CD4-positive, alpha-beta T cell treated with Interleukin-17A for 1 hour (primary cell): Measurements from ENCODE around the gene MTHFD1L.
"Not testable (repeated sequence)": the region's sequence is repeated elsewhere in the genome, so short reads cannot be mapped to it uniquely, and the experiment has no call there.

Experiments
- DNase-seq: peaks from one replicate; pipeline ENCODE4 v3.0.0-alpha.2; 2020

MTHFD1L gene

DNA sequence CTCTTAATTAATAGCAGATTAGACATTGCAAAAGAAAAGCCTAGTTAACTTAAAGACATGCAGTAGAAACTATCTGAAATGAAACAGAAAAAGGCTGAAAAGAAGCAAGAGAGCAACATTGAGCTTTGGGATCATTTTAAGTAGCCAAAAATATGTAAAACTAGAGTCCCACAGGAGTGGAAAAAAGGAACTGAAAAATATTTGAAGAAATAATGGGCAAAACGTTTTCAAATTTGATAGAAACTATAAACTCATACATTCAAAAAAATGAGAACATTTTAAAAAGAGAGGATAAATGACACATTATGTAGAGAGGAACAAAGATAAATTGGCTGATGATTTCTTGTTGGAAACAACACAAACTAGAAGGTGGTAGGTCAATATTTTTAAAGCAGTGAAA is 208.2 kb downstream of the MTHFD1L start:
- no peak for DNase-seq

DNA sequence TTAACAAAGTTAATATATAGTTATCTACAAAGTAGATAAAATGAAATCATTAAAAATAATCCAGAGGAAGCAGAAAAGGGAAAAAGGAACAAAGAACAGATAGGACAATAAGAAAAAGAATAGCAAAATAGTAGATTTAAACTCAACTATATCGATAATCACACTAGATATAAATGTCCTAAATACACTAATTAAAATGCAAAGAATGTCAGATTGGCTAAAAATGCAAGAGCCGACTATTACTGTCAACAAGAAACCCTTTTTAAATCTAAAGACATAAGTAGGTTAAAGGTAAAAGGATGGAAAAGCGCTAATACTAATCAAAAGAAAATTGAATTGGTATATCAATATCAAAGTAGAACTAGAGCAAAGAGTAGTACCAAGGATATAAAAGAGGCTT is 209.5 kb downstream of the MTHFD1L start:
- no peak for DNase-seq

DNA sequence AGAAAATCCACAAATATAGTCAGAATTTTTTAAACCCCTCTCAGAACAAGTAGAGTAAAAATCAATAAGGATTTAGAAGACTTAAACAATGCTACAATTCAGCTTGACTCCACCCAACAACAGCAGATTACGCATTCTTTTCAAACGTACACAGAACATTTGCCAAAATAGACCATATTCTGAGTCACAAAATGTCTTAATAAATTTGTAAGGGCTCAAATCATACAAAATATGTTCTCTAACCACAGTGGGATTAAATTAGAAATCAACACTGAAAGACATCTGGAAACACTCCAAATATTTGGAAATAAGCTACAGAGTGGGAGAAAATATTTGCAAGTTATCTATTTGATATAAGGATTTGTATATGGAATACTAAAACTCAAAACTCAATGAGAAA is 210.0 kb downstream of the MTHFD1L start:
- DNase-seq, result no peak

DNA sequence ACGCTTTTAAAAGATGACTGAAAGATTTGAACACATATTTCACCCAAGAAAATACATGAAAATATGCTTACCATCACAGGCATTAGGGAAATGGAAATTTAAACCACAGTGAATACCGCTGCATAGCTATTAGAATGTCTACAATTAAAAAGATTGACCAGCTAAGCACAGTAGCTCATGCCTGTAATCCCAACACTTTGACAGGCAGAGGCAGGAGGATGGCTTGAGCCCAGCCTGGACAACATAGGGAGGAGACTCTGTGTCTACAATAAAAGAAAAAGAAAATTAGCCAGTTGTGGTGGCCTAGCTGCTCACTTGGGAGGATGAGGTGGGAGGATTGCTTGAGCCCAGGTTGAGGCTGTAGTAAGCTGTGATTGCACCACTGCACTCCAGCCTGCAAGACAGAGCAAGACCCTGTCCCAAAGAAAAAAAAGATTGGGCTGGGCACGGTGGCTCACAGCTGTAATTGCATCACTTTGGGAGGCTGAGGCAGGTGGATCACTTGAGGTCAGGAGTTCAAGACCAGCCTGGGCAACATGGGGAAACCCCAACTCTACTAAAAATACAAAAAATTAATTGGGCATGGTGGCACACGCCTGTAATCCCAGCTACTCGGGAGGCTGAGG is 210.5 kb downstream of the MTHFD1L start:
- DNase-seq, result no peak

DNA sequence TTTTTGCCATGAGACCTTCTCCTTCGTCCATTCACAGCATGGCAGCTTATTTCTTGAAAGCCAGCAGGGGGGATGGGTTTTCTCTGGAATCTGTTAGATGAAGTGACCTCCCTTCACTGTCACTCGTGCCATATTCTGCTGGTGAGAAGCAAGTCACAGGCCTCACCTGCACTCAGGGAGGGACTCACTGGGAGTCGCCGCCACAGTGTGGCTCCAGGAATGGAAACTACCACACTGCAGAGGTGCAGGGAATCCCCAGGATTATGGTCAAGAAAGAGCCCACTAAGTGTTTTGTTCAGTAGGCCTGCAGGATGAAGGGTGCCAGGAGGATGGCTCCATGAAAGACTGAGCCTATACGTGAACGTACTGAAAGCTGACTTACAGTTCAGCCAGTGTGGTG is 213.2 kb downstream of the MTHFD1L start:
- DNase-seq, result no peak

DNA sequence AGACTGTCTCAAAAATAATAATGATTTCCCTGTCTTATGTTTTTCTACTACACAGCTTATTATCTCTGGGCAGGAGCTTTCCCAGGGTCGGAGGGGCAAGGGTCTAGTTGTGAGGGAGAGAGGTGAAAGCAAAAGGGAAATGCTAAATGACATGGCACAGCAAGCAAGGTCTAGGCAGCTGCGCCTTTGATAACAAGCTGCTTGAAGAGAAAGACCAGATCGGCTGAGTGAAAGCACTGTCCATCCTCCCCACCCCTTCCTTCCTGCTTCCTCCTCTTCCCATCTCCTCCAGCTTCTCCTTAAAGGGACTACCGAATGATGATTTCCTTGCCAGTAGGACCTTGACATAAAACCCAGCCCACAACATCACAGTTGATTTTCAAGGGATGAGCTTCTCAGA is 216.2 kb downstream of the MTHFD1L start:
- DNase-seq, result no peak

DNA sequence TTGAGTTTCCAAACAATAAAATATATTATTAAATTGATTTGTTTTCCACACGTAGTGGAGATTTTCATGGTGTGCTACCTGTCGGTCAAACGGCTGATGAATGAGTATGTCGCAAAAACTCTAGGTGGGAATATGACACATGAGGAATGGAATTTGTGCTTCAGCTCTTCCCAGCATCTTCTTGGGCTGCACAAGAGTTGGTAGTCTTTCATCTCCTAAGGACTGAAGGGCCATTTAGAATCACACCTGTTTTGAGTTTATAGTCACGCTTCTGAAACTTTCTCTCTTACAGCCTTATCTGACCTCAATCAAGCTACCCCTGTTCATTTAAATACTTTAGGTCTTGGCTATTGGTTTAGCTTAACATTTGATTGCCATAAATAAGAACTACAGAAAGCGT is 216.6 kb downstream of the MTHFD1L start:
- DNase-seq, result no peak

DNA sequence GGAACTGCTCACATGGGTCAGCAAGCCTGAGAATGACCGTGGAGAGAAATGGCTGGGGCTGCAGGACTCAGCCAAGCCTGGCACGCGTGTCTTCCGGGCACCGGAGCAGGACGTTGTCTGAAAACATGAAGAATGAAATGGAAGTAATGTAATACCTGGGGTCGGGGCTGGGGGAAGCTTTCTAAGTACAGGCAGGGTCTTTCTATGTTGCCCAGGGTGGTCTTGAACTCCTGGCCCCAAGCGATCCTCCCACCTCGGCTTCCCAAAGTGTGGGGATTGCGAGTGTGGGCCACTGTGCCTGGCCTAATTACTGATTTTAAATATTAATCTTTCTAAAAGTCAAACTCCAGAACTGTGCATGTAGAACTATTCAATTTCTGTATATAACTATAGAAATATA is 218.8 kb downstream of the MTHFD1L start:
- DNase-seq, result no peak

DNA sequence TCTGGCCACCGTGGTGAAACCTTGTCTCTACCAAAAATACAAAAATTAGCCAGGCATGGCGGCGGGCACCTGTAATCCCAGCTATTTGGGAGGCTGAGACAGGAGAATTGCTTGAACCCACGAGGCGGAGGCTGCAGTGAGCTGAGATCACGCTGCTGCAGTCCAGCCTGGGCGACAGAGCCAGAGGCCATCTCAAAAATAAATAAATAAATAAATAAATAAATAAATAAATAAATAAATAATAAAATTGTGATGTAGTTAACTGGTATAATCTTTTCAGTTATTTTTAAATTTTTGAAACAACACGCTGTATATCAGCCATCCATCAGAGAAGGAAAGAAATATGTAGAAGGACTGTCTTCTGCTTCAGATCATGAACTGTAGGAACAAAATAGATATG is 221.6 kb downstream of the MTHFD1L start:
- not testable (repeated sequence) for DNase-seq

DNA sequence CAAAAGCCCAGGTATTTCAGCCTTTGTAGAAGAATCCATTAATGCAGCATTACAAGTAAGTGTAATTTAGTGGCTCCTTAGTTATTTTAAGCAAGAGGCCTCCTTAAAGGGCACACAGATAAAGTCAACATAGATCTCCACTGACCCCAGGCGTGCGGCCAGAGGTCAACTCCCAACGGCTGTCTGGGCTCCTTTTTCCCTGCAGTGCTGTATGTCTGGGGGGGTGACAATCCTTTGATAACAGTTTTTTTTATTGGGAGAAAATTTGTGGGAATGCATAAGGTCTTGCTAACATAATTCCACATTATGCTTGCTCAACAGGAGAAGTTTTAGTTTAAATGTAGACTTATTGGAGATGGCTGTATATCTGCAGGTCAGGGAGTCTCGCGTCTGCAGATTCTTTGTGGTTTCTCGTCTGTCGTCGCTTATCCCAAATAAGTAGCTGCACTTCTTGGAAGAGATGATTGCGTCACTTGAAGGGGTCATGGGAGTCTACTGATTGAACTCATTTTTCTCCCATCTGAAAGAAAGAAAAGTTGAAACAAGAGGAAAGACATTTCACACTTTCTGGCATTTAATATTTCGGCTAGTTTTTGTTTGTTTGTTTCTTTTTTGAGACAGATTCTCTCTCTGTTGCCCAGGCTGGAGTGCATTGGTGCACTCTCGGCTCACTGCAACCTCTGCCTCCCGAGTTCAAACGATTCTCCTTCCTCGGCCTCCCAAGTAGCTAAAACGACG is 222.5 kb downstream of the MTHFD1L start:
- DNase-seq, result no peak

DNA sequence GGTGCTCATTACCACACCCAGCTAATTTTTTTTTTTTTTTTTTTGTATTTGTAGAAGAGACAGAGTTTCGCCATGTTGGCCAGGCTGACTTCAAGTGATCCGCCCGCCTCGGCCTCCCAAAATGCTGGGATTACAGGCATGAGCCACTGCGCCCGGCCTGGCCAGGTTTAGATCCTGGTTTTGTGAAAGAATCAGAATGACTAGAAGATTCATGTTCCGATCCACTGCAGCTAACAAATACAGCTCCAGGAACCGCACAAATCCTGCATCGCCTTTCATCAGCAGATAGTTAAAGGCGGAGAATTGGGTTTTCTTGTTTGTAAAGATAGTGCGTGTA is 223.1 kb downstream of the MTHFD1L start:
- DNase-seq, result no peak

DNA sequence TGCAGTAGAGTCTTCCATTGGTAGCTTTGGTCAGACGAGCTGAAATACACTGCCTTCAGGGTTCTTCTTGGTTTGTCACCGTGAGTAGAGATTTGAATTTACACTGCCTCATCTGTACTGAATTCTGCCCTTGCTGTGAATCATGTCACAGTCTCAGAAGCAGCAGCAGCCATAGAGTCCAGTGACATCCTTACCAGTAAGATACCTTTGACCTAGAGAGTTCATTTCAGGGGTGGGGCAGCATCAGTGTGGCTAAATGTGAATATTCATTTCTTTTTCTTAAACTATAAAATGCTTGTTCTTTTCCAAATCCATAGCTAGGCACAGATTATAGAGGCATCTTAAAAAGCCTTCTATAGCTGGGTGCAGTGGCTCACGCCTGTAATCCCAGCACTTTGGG is 223.5 kb downstream of the MTHFD1L start:
- no peak for DNase-seq

DNA sequence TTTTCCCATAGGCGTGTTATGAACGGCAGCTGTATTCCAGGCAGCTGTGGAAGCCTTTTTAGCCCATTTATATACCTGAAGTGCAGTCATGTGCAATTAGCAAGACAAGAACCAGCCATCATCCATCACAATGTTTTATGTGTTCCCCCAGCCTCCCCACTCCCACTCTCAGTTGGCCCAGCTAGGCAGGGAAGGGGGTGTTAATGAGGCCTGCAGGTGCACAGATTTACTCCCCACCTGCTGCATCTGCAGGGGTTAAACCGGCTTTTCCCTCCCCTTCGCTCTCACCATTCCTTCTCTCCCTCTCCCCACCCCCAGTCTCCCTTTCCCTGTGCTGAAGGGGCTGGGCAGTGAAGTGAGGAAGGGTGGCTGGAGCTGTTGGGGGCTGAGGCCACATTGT is 224.5 kb downstream of the MTHFD1L start:
- DNase-seq, result no peak

DNA sequence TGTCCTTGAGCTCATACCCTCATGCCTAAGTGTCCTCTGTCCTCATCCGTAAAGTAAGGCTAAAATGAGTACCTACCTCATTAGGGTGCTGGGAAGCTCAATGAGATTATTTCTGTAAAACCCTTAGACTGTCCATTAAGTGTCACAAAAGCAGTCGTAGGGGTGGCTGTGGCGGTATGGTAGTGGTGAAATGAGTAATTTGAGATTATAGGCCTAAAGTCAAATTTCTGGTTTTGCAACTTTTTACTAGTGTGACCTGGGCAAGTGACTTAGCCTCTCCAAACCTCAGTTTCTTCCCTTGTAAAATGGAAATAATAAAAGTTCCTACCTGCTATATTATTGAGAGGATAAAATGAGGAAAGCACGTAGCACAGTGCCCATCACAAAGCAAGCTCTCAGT is 226.1 kb downstream of the MTHFD1L start:
- DNase-seq, result no peak

DNA sequence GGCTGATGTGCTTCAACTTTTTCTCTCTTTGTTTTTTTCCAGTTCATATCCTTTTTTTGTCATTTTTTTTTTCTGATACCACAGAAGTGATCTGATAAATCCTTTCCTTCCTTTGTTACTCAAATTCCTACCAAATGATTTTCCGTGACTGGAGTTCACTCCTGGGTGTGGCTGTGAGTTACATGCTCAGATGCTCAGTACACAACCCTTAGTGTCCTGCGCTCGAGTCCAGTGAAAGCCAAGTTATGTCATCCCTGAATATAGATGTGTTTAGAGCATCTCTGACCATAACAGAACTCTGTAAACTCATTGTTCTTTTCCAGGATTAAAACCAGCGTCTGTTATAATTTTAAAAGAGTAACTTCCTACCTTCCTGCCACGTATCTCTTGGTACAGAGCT is 227.1 kb downstream of the MTHFD1L start:
- no peak for DNase-seq

DNA sequence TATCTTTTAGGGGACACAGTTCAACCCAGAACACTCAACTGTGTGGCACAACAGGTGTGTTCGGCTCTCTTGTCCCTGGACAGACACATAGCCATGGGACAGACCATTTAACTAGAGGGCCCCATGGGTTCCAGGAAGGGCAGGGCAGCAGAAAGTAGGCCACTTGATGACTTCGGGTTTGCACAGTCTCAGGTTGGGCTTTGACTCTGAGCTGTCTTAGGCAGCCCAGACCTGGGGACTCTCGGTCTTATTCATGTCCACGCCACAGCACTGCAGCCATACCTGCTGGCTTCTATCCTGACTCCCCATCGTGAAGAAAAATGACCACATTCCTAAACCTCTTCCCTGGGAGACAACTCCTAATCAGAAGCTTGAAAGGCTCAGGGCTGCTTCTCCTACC is 228.2 kb downstream of the MTHFD1L start:
- no peak for DNase-seq

DNA sequence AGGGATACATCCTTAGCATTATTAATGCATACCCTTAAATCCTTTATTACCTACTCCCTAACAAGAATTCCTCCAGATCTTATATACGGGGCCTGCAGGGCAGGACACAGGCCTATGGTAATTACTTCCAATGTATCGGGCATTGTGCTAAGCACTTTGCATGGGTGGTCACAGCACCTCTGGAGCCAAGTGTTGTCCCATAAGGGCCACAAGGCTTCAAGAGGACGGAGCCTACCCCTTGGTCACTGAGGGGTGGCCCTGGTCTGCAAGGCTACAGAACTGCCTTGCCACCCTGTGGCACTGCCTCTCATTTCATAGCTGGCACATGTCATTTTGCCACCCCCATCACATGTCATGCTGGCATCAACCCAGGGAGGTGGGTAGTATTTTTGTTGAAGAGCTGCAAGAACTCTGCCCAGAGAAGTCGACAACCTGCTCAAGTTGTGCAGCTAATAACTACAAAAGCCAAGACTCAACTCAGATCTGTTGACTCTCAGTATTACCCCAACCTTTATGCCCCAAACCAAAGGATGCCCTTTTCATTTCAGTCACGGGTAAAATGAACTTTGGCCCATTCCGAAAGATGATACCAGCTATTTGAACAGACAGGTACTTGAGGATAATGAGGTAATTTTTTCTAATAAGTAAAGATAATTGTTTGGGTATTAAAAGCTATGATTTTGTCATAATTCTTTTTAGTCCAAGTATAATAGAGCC is 230.2 kb downstream of the MTHFD1L start:
- no peak for DNase-seq

DNA sequence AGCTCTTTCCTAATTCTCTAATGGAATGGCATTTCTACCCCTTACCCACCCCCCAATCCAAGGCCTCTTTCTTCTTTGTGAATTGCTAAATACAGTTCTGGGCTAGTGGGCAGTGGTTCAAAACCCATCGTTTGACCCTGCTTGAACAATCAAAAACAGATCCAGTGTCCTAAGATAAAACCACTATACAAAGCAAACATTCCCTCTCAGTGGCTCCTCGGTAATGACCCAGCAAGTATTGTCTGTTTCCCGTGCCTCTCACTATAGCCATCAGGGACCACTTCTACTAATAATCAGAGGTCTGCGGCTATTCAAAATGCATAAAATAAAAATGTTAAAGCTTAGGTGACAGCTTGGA is 230.7 kb downstream of the MTHFD1L start:
- DNase-seq, result no peak

DNA sequence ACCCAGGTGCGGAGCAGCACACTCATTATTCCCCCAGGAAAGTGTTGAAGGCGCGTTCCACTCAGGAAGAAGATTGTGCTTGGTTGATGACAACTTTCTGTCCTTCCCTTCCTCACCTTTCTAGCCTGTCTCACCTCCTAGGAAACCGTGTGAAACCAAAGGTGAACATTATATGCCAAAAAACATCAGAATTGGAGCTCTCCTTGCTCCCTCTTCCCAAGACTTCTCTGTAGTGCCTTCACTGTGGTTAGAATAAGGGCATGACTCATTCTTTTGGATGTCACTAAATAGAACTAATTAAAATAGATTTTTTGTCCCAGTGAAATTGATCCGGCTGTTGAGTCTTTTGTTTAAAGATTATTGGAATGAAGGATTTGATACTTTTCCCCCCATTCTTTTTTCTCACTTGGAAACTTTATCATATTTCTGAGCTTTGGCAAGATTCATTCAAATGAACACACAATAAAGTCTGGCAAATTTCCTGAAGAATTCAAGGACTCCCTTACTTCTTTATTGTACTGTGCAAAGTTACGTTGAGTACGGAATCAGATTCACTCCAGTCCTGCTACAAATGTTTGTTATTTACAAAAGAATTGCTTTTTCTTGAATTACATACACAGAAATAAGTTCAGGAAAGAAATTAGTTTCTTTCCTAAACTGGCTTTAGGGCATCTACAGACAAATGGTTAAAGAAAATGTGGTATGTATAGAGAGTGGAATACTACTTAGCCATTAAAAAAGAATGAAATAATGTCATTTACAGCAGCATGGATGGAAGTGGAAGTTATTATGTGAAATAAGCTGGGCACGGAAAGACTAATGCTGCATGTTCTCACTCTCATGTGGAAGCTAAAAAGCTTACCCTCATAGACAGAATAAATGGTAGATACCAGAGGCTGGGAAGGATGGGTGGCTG is 231.4 kb downstream of the MTHFD1L start:
- no peak for DNase-seq

DNA sequence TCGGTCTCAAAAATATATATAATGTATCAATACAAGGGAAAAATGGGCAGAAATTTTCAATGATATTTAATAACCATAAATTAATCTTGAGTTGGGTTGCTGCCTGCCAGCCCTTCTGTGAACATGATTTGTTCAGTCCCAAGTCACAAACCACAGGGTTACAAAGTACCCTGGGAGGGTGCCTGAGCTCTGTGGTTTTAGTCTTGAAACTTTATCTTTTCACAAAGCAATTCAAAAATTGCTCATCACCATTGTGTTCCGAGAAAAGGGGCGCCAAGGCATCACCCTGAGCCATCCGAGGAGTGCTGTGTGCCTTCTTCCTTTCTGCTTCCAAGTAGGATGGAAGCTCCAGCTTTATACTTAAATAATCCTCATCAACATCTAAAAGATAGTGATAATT is 232.7 kb downstream of the MTHFD1L start:
- no peak for DNase-seq

DNA sequence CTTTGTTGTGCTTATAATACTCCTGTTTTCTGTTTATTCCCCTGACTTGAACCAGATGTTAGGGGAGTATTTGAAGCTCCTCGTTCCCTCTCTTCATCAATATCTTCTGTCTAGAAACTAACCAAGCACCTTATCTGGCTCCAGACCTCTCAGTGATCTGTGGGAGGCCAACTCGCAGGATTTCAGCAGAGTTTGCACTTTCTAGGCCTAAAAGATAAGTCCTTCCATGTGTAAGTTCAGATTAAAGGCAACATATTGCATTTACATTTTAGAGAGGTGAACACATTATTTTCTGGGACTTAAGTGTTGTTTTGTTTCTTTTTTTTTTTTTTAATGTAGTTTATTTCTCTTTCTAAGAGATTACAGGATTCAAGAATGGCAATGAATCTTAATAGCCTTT is 234.8 kb downstream of the MTHFD1L start:
- DNase-seq, result no peak

DNA sequence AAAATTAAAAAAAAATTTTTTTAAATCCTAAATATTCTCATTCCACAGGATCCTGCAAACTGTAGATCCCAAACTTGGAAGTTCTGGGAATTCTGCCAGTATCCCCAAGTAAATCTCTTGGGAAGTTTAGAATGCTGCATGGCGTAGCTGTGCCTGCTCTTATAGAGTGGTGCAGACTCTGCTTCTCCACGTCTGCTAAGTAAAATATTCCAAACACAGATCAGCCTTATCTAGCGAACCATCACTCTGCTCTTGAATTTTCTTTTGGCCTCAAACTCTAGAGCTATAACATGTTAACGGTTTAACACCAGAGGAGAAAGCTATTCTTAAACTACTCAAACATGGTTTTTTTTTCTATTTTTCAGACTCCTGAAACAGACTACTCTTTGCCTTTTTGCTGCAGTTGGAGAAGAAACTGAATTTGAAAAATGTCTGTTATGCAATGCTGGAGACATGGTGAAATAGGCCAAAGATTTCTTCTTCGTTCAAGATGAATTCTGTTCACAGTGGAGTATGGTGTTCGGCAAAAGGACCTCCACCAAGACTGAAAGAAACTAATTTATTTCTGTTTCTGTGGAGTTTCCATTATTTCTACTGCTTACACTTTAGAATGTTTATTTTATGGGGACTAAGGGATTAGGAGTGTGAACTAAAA is 235.8 kb downstream of the MTHFD1L start:
- DNase-seq, result no peak
